ENCODE results near the gene ANKRD6.
A peak's percentile ranks its signal among the peaks of the same experiment; 100 is the strongest.

ANKRD6 gene

GRCh38 chr6:89562093-89562973 lies 129.4 kb downstream of the ANKRD6 start:
- H3K9me3 ChIP-seq (ENCODE audit: control insufficient read depth in 2 of 2, low read length in 2 of 2) = no peaks in the 10 kb centered on the region
- H3K9ac ChIP-seq (ENCODE audit: low read length in 2 of 2) = no peak overlapping the region
- H3K4me3 ChIP-seq (ENCODE audit: low read length in 2 of 2) = peak overlapping the region; percentile 37 to 66
- peaks cover 0 to under 1% of the 10 kb centered on the region in 2 donors for H3K36me3 ChIP-seq (ENCODE audit: control insufficient read depth in 2 of 2, insufficient read depth in 2 of 2, low read length in 2 of 2)
- no peak overlapping the region for H3K27ac ChIP-seq (ENCODE audit: low read length)
- H3K27me3 ChIP-seq (ENCODE audit: control insufficient read depth in 1 of 2, insufficient read depth in 2 of 2, low read length in 2 of 2) = no peaks in the 10 kb centered on the region
- H3K4me1 ChIP-seq (ENCODE audit: control insufficient read depth, insufficient read depth, low read length) = peaks cover 14% of the 10 kb centered on the region

DNA sequence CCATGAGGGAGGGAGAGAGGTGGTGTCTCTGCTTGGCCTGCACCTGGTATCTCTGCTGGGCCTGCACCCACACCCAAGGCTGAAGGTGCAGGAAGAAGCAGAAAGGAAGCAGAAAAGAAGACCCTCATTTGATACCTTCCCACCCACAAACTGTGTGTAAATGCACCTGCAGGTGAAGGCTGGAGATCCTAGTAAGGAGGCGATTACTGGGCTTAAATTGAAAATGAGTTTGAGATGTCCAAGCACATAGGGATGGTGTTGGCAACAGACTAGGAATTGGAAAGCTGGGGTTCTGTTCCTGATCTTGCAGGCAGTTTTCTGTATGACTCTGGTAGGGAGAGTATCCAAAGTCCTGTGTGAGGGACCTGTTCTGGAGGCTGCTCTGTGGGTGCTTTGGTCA lies 130.9 kb downstream of the ANKRD6 start:
- Histone ChIP-seq H3K36me3 (ENCODE audit: control insufficient read depth in 2 of 2, insufficient read depth in 2 of 2, low read length in 2 of 2) (peaks cover 0 to 3% of the 10 kb centered on the region in 2 donors), H3K27ac (ENCODE audit: low read length) (no peak overlapping the region), H3K27me3 (ENCODE audit: control insufficient read depth in 1 of 2, insufficient read depth in 2 of 2, low read length in 2 of 2) (no peaks in the 10 kb centered on the region), H3K4me3 (ENCODE audit: low read length in 2 of 2) (no peak overlapping the region), H3K9ac (ENCODE audit: low read length in 2 of 2) (no peak overlapping the region), H3K4me1 (ENCODE audit: control insufficient read depth, insufficient read depth, low read length) (peaks cover 14% of the 10 kb centered on the region), H3K9me3 (ENCODE audit: control insufficient read depth in 2 of 2, low read length in 2 of 2) (no peaks in the 10 kb centered on the region)

DNA sequence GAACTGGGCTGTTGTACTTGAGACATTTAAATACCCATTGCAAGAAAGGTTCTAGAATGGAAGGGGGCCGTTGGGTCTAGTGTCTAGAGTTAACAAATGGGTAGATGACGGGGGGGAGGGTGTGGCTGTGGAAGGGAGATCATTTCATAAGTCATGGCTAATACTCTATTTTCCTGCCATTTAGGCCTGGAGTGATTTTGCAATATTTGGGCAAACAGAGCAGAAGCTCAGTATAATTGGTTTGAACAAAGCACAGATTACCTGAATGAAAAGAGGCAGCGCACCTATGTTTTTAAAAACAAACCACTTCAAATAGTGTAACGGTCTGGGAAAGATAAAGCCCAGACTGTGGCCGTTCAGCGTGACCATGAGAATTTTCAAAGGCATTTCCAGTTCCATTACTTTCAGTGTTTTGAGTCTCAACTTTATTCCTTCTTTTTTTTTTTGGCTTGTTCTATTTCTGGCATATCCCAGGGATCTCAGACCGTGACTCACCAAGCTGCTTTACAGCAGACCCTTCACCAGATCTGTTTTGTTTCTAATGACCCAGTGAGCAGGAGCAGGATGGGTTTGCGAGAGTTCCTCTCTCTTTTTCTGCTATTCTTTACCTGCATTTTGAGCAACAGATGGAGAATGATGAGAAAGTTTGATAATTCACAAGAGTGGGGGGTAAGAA lies 131.9 kb downstream of the ANKRD6 start:
- H3K4me3 ChIP-seq (ENCODE audit: low read length in 2 of 2) = peak overlapping the region in 1 of 2 donors; percentile 22
- H3K9ac ChIP-seq (ENCODE audit: low read length in 2 of 2) = no peak overlapping the region
- no peaks in the 10 kb centered on the region for H3K9me3 ChIP-seq (ENCODE audit: control insufficient read depth in 2 of 2, low read length in 2 of 2)
- H3K36me3 ChIP-seq (ENCODE audit: control insufficient read depth in 2 of 2, insufficient read depth in 2 of 2, low read length in 2 of 2) = peaks cover 0 to 3% of the 10 kb centered on the region in 2 donors
- peaks cover 14% of the 10 kb centered on the region for H3K4me1 ChIP-seq (ENCODE audit: control insufficient read depth, insufficient read depth, low read length)
- no peaks in the 10 kb centered on the region for H3K27me3 ChIP-seq (ENCODE audit: control insufficient read depth in 1 of 2, insufficient read depth in 2 of 2, low read length in 2 of 2)
- H3K27ac ChIP-seq (ENCODE audit: low read length) = peak overlapping the region; percentile 37

- peaks cover 14% of the 10 kb centered on the region for H3K4me1 ChIP-seq (ENCODE audit: control insufficient read depth, insufficient read depth, low read length)
Observed at GRCh38 chr6:89566008-89566800, 133.3 kb downstream of the ANKRD6 start.

DNA sequence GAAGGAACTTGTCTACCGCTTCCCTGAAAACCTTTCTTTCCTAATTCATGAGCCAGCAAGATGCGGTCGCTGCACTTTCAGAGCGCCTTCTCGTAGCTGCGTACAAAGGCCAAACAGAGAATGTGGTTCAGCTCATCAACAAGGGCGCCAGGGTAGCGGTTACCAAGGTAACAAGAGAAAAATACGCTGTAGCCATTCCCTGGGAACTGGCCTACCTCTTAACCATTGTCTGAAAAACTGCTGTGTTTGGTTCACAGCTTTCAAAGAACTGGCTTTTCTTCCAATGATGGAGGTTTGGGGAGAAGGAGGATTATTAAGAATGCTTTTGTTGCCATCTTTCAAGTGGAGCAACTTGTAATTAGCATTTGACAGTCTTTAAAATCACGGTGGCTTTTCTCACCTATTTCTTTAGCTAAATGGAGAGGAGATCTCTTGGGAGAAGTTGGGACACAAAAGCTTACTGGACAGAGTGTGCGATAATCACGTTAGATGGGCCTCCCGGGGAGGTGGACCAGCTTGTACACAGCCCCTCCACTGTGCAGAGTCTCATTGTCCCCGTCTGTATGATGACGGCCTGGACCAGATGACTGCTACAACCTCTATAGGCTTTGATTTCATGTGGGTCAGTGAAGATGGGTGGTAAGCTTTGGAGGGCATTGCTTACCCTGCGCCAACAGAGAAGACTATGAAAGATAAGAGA lies 134.1 kb downstream of the ANKRD6 start:
- peaks cover 11% of the 10 kb centered on the region for H3K4me1 ChIP-seq (ENCODE audit: control insufficient read depth, insufficient read depth, low read length)
- H3K36me3 ChIP-seq (ENCODE audit: control insufficient read depth in 2 of 2, insufficient read depth in 2 of 2, low read length in 2 of 2) = peaks cover 0 to 3% of the 10 kb centered on the region in 2 donors
- no peak overlapping the region for H3K27ac ChIP-seq (ENCODE audit: low read length)
- H3K4me3 ChIP-seq (ENCODE audit: low read length in 2 of 2) = no peak overlapping the region
- no peak overlapping the region for H3K9ac ChIP-seq (ENCODE audit: low read length in 2 of 2)
- no peaks in the 10 kb centered on the region for H3K27me3 ChIP-seq (ENCODE audit: control insufficient read depth in 1 of 2, insufficient read depth in 2 of 2, low read length in 2 of 2)
- H3K9me3 ChIP-seq (ENCODE audit: control insufficient read depth in 2 of 2, low read length in 2 of 2) = no peaks in the 10 kb centered on the region

More at GRCh38 chr6:89566008-89566800, 133.3 kb downstream of the ANKRD6 start:
- H3K9ac ChIP-seq (ENCODE audit: low read length in 2 of 2) = no peak overlapping the region
- H3K4me3 ChIP-seq (ENCODE audit: low read length in 2 of 2) = no peak overlapping the region
- H3K9me3 ChIP-seq (ENCODE audit: control insufficient read depth in 2 of 2, low read length in 2 of 2) = no peaks in the 10 kb centered on the region
- no peaks in the 10 kb centered on the region for H3K27me3 ChIP-seq (ENCODE audit: control insufficient read depth in 1 of 2, insufficient read depth in 2 of 2, low read length in 2 of 2)
- H3K27ac ChIP-seq (ENCODE audit: low read length) = no peak overlapping the region
- peaks cover 0 to 3% of the 10 kb centered on the region in 2 donors for H3K36me3 ChIP-seq (ENCODE audit: control insufficient read depth in 2 of 2, insufficient read depth in 2 of 2, low read length in 2 of 2)

DNA sequence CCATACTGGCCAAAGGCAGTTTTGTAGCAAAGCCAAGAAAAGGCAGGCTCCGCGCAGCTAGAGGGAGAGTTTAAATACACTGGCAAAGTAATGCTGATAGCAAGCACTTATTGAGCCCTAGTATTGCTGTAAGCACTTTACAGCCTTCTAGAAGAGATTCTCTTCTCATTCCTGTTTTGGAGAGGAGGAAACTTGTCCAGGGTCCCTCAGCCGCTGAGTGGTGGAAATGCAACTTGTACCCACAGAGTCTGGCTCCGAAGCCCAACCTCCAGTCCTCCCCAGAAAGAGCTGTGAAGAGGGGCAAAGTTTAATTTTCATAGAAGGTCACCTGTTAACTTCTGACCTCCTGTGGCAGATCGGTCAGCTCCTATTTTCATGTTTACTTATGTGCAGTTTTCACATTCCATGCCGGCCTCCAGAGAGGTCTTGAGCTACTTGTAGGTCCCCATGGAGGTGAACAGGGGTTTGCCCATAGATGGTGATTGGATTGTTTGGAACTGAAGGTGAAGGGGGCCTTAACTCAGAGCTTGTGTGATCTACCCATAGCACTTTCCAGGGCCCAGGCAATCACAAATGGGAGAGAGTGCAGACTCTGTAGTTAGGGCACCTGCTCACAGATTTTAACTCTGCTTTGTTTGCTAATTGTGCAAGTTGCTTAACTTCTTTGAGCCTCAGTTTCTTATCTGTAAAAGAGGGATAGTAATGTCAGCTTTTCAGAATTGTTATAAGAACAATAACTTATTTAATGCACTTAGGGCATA lies 134.9 kb downstream of the ANKRD6 start:
- H3K9ac ChIP-seq (ENCODE audit: low read length in 2 of 2) = no peak overlapping the region
- H3K9me3 ChIP-seq (ENCODE audit: control insufficient read depth in 2 of 2, low read length in 2 of 2) = no peaks in the 10 kb centered on the region
- H3K27ac ChIP-seq (ENCODE audit: low read length) = no peak overlapping the region
- H3K4me3 ChIP-seq (ENCODE audit: low read length in 2 of 2) = no peak overlapping the region
- no peaks in the 10 kb centered on the region for H3K27me3 ChIP-seq (ENCODE audit: control insufficient read depth in 1 of 2, insufficient read depth in 2 of 2, low read length in 2 of 2)
- H3K36me3 ChIP-seq (ENCODE audit: control insufficient read depth in 2 of 2, insufficient read depth in 2 of 2, low read length in 2 of 2) = peaks cover 0 to 3% of the 10 kb centered on the region in 2 donors
- H3K4me1 ChIP-seq (ENCODE audit: control insufficient read depth, insufficient read depth, low read length) = peaks cover 10% of the 10 kb centered on the region

DNA sequence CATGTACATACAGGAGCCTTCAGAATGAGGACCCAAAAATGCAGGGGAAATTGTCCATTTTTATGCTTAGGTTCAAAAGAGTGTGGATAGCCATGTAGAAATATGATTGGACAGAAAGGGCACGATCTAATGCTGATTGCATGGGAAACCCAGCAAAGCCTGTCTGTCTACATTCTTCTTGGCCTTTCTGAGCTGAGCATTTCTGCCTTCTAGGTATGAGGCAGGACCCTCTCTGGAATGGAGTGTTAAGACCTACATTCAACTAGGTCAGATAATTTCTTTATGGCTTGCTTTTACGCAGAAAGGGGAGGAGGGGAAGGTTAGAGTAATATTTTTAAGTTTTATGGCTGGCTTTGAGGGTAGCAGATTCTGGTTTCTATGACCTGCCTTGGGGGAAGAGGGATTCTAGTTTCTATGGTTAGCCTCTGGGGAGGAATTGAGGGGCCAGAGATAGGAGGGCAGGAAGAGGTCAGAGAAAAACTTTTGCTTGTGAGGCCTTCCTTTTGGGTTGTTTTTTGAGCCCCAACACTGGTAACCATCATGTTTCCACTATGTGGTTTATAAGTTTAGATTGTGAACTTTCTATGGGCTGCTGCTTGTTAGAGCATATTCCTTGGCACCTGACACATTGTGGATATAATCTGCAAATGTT lies 142.1 kb downstream of the ANKRD6 start:
- Histone ChIP-seq H3K36me3 (ENCODE audit: control insufficient read depth in 2 of 2, insufficient read depth in 2 of 2, low read length in 2 of 2) (peaks cover 0 to 4% of the 10 kb centered on the region in 2 donors), H3K9ac (ENCODE audit: low read length in 2 of 2) (no peak overlapping the region), H3K27me3 (ENCODE audit: control insufficient read depth in 1 of 2, insufficient read depth in 2 of 2, low read length in 2 of 2) (no peaks in the 10 kb centered on the region), H3K9me3 (ENCODE audit: control insufficient read depth in 2 of 2, low read length in 2 of 2) (no peaks in the 10 kb centered on the region), H3K27ac (ENCODE audit: low read length) (no peak overlapping the region), H3K4me1 (ENCODE audit: control insufficient read depth, insufficient read depth, low read length) (no peaks in the 10 kb centered on the region), H3K4me3 (ENCODE audit: low read length in 2 of 2) (no peak overlapping the region)

- Histone ChIP-seq H3K4me1 (ENCODE audit: control insufficient read depth, insufficient read depth, low read length) (no peaks in the 10 kb centered on the region), H3K27me3 (ENCODE audit: control insufficient read depth in 1 of 2, insufficient read depth in 2 of 2, low read length in 2 of 2) (no peaks in the 10 kb centered on the region), H3K9ac (ENCODE audit: low read length in 2 of 2) (no peak overlapping the region), H3K27ac (ENCODE audit: low read length) (no peak overlapping the region), H3K4me3 (ENCODE audit: low read length in 2 of 2) (no peak overlapping the region), H3K9me3 (ENCODE audit: control insufficient read depth in 2 of 2, low read length in 2 of 2) (no peaks in the 10 kb centered on the region), H3K36me3 (ENCODE audit: control insufficient read depth in 2 of 2, insufficient read depth in 2 of 2, low read length in 2 of 2) (peaks cover 0 to 4% of the 10 kb centered on the region in 2 donors)
Observed at GRCh38 chr6:89575562-89575960, 142.6 kb downstream of the ANKRD6 start.

DNA sequence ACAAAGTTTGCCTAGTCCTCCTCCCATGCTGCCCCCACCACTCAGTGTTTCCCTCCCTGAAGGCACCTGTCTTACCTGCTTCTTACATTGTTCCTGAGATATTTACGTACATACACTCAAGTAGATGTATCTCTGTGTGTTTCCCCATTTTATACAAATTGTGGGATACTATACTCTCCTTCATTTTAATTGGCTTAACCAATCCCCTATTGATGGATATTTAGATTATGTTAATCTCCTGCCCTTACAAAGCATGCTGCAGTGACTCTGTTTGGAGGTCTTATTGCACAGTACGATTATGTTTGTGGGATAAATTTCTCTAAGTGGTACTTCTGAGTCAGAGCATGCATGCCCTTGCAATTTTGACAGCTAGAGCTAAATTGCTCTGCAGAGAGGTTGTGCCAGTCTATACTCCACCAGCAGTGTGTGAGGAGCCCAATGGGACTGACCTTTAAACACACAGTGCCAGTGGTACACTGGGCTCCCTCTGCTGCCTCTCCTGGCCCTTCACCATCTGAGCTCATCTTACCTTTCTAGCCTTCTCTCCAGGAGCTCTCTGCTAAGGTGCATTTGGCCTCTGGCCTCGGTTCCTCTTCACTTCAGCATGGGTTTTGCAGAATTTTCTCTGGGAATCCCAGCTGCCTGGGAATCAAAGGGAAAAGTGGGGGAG lies 148.2 kb downstream of the ANKRD6 start:
- H3K27ac ChIP-seq (ENCODE audit: low read length) = no peak overlapping the region
- no peak overlapping the region for H3K9ac ChIP-seq (ENCODE audit: low read length in 2 of 2)
- no peaks in the 10 kb centered on the region for H3K9me3 ChIP-seq (ENCODE audit: control insufficient read depth in 2 of 2, low read length in 2 of 2)
- no peaks in the 10 kb centered on the region for H3K4me1 ChIP-seq (ENCODE audit: control insufficient read depth, insufficient read depth, low read length)
- no peaks in the 10 kb centered on the region for H3K36me3 ChIP-seq (ENCODE audit: control insufficient read depth in 2 of 2, insufficient read depth in 2 of 2, low read length in 2 of 2)
- no peak overlapping the region for H3K4me3 ChIP-seq (ENCODE audit: low read length in 2 of 2)
- no peaks in the 10 kb centered on the region for H3K27me3 ChIP-seq (ENCODE audit: control insufficient read depth in 1 of 2, insufficient read depth in 2 of 2, low read length in 2 of 2)
